GM12878 (cell line): ENCODE results near the gene NBPF3. TPM values are rescaled to one million over a fixed set of nuclear protein-coding genes. Genes with fewer than 3 reads are reported as not detected.

Experiments
- ATAC-seq: fragments of 200-7000 bp; cut with Tn5 transposase; 3 replicates; pipeline ENCODE4 v1.9.1; 2020; ENCODE audit warnings: mild to moderate bottlenecking, moderate library complexity
- BruUV-seq: library from RNA; stranded (reverse); fragments of 400-500 nt; replicated peaks from 2 replicates; lab custom pipeline; 2021; lab: Mats Ljungman, UMichigan
- CTCF ChIA-PET: fragments of 300-600 bp; sonication (Branson Sonifier 250); formaldehyde crosslinking; extraction: SDS; loops from one replicate; lab custom pipeline; 2021; ENCODE audit warnings: inconsistent platforms; lab: Yijun Ruan, JAX
- POLR2A ChIA-PET: fragments of 350-600 bp; formaldehyde crosslinking; extraction: SDS; loops from one replicate; lab custom pipeline; 2021; ENCODE audit warnings: inconsistent platforms; lab: Charles Lee
- RAD21 ChIA-PET: fragments of 300-600 bp; sonication (Branson Sonifier 250); formaldehyde crosslinking; loops from one replicate; lab custom pipeline; 2023; ENCODE audit warnings: antibody characterized with exemption; ENCODE audit not compliant: unreplicated experiment; lab: Charles Lee
- SMC1A ChIA-PET: fragments of 300-600 bp; sonication (Branson Sonifier 250); formaldehyde crosslinking; loops from one replicate; lab custom pipeline; 2023; ENCODE audit not compliant: unreplicated experiment, uncharacterized antibody; lab: Charles Lee
- DNase-seq: peaks from one replicate; pipeline ENCODE4 v3.0.0-alpha.2; 2011; ENCODE audit warnings: low read depth, low spot score
- FAIRE-seq: peaks from 3 replicates; lab custom pipeline; 2011; peaks lifted over from hg19 to GRCh38; lab: Jason Lieb, UNC
- H2AFZ ChIP-seq: 2 replicates; pipeline ENCODE4 v1.6.0; 2011; ENCODE audit warnings: low read depth, low read length, control low read depth; ENCODE audit not compliant: control insufficient read depth
- H3K27ac ChIP-seq: 2 replicates; pipeline ENCODE4 v1.5.1; 2011; ENCODE audit warnings: control low read depth; ENCODE audit not compliant: control insufficient read depth, insufficient read depth
- H3K27me3 ChIP-seq, 2 experiments: replicated peaks in 1 of 2; 2 replicates each; pipeline versions ENCODE4 v1.6.0 to v1.6.1; 2011; ENCODE audit warnings: low read length in 1 of 2; ENCODE audit not compliant: control insufficient read depth in 2 of 2, insufficient read depth in 2 of 2
- H3K36me3 ChIP-seq, 2 experiments: 2 replicates each; pipeline ENCODE4 v1.5.1; 2011; ENCODE audit warnings: low read length in 1 of 2; ENCODE audit not compliant: control insufficient read depth in 2 of 2, insufficient read depth in 2 of 2
- H3K4me1 ChIP-seq: 2 replicates; pipeline ENCODE4 v1.6.1; 2011; ENCODE audit warnings: mild to moderate bottlenecking, low read length, moderate library complexity, mixed read lengths; ENCODE audit not compliant: control insufficient read depth, insufficient read depth
- H3K4me2 ChIP-seq: 2 replicates; pipeline ENCODE4 v1.6.0; 2011; ENCODE audit warnings: control low read depth; ENCODE audit not compliant: control insufficient read depth, insufficient read depth
- H3K4me3 ChIP-seq: fragments of 200-600 bp; sonication (generic); 2 replicates; pipeline ENCODE4 v1.5.1; 2016
- H3K79me2 ChIP-seq: 2 replicates; pipeline ENCODE4 v1.6.0; 2011; ENCODE audit warnings: low read length; ENCODE audit not compliant: control insufficient read depth, insufficient read depth
- H3K9ac ChIP-seq: 2 replicates; pipeline ENCODE4 v1.8.0; 2011; ENCODE audit warnings: low read length, control low read depth, mixed read lengths; ENCODE audit not compliant: control insufficient read depth, insufficient read depth
- H3K9me3 ChIP-seq: replicated peaks from 3 replicates; pipeline ENCODE4 v1.5.1; 2011; ENCODE audit warnings: mild to moderate bottlenecking, low read length; ENCODE audit not compliant: control insufficient read depth, insufficient read depth
- H4K20me1 ChIP-seq: 2 replicates; pipeline ENCODE4 v1.6.0; 2011; ENCODE audit not compliant: control insufficient read depth, insufficient read depth
- CBX3 ChIP-seq: fragments of 200-600 bp; sonication (generic); IDR thresholded peaks from 2 replicates; pipeline ENCODE4 v1.6.1; 2016; ENCODE audit warnings: low read depth, borderline replicate concordance
- CHD2 ChIP-seq: IDR thresholded peaks from 2 replicates; pipeline ENCODE4 v1.6.1; 2011; ENCODE audit warnings: low read depth, low read length, improper control_type of control experiment, borderline replicate concordance
- CREM ChIP-seq: IDR thresholded peaks from 2 replicates; pipeline ENCODE4 v1.6.1; 2014; ENCODE audit warnings: antibody characterized with exemption, low read depth
- EZH2 ChIP-seq: IDR thresholded peaks from 2 replicates; pipeline ENCODE4 v1.6.1; 2012; ENCODE audit warnings: low read depth, mild to moderate bottlenecking, control low read depth, inconsistent platforms, low read length, borderline replicate concordance; ENCODE audit not compliant: control insufficient read depth
- HDAC2 ChIP-seq: fragments of 200-600 bp; sonication (generic); IDR thresholded peaks from 2 replicates; pipeline ENCODE4 v1.6.1; 2017
- JUND ChIP-seq: IDR thresholded peaks from 2 replicates; pipeline ENCODE4 v1.6.1; 2012; ENCODE audit warnings: low read depth, mild to moderate bottlenecking, low read length, improper control_type of control experiment, moderate library complexity
- MTA2 ChIP-seq: fragments of 450-650 bp; IDR thresholded peaks from 2 replicates; pipeline ENCODE4 v1.6.1; 2016; ENCODE audit warnings: low read depth, mild to moderate bottlenecking, moderate library complexity
- NR2C2 ChIP-seq: IDR thresholded peaks from 2 replicates; pipeline ENCODE4 v1.6.1; 2011; ENCODE audit warnings: borderline replicate concordance, low read depth; ENCODE audit not compliant: control insufficient read depth, insufficient read length
- RUNX3 ChIP-seq: IDR thresholded peaks from 2 replicates; pipeline ENCODE4 v1.6.1; 2012; ENCODE audit warnings: low read length, inconsistent platforms
- SMARCA5 ChIP-seq: fragments of 450-650 bp; IDR thresholded peaks from 2 replicates; pipeline ENCODE4 v1.6.1; 2017; ENCODE audit warnings: mild to moderate bottlenecking
- SPI1 ChIP-seq: IDR thresholded peaks from 2 replicates; pipeline ENCODE4 v1.6.1; 2011; ENCODE audit warnings: low read depth, mild to moderate bottlenecking, low read length, moderate library complexity, borderline replicate concordance; ENCODE audit not compliant: insufficient read depth
- TCF7 ChIP-seq: IDR thresholded peaks from 2 replicates; pipeline ENCODE4 v1.6.1; 2014; ENCODE audit warnings: antibody characterized with exemption, borderline replicate concordance
- YBX1 ChIP-seq: fragments of 450-650 bp; IDR thresholded peaks from 2 replicates; pipeline ENCODE4 v1.6.1; 2016; ENCODE audit warnings: antibody characterized with exemption
- ZNF592 ChIP-seq: fragments of 450-650 bp; IDR thresholded peaks from 2 replicates; pipeline ENCODE4 v1.6.1; 2017; ENCODE audit warnings: mild to moderate bottlenecking, moderate library complexity
- ZNF622 ChIP-seq: fragments of 450-650 bp; IDR thresholded peaks from 2 replicates; pipeline ENCODE4 v1.6.1; 2017; ENCODE audit warnings: mild to moderate bottlenecking, inconsistent platforms
- WGBS: methylation state at CpG from one replicate; pipeline ENCODE4 v1.1.6; 2016; ENCODE audit warnings: low lambda C conversion rate; ENCODE audit not compliant: insufficient replicate concordance, insufficient coverage; ENCODE audit errors: missing lambda C conversion rate; 5-methylcytosine and 5-hydroxymethylcytosine counted together
- in situ Hi-C: fragments of 300-500 bp; cut with MboI; formaldehyde crosslinking; loops from 9 replicates; pipeline ENCODE4 v1.14.3; 2018; ENCODE audit warnings: mixed read lengths
- intact Hi-C: fragments of 100-400 bp; cut with micrococcal nuclease; formaldehyde crosslinking; loops from one replicate; pipeline ENCODE4 v1.14.2; 2022; ENCODE audit not compliant: unreplicated experiment
- polyA plus RNA-seq, 11 experiments: library from polyadenylated mRNA; depleted of rRNA in 4 of 11; unstranded in 6 of 11; stranded (reverse) in 5 of 11; fragments of >200 nt; fragmentation: Nextera tagmentation in 4 of 11; fragmentation: Illumina TruSeq in 1 of 11; extraction: Ambion mirVana in 4 of 11; extraction: Trizol in 1 of 11; gene quantifications; 1 replicate in 1 of 11; 2 replicates in 10 of 11; pipeline versions ENCODE4 v1.2.1 to v1.2.3, GENCODE V29; 2011 to 2016; ENCODE audit warnings: inconsistent platforms in 2 of 11, missing spikeins in 2 of 11, low read depth in 1 of 11
- total RNA-seq, 4 experiments: library from RNA; depleted of rRNA in 3 of 4; stranded (reverse); fragments of >200 nt in 3 of 4; fragmentation: Illumina TruSeq in 1 of 4; extraction: Trizol in 1 of 4; gene quantifications; 2 replicates each; pipeline versions ENCODE4 v1.2.1 to v1.2.3, GENCODE V29; 2013 to 2021
- TF ChIP-seq, protein P1 (sequence below): fragments of 450-650 bp; IDR thresholded peaks from 2 replicates; pipeline ENCODE4 v1.6.1; 2017; ENCODE audit warnings: mild to moderate bottlenecking, low read depth, inconsistent platforms; ENCODE audit not compliant: poor library complexity, severe bottlenecking

Gene NBPF3
- total and polyA plus RNA-seq, 10 of the 15 experiments (the other 5 are each of a cell fraction or from before 2014, with no cell fraction given) = 0.56 to 4.4 (median 2.7) TPM

DNA sequence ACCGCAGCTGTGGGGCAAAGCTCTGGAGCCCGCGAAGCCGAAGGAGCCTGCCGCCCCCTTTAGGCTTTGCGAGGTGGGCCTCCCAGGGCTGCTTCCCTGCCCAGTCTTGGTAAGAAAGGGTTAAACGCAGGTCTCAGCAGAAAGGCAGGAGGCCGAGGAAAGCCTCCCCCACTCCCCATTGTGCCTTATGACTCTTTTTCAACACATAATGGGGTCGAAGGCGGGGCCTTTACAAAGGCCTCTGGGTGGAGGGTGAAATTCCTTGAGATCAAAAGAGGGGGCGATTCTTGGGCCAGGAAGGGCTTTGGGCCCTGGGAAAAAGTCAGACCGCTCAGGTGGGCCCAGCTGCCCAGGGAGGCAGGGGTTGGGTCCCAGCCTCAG is 70.2 kb downstream of the NBPF3 start:
- in situ Hi-C loops (no loop called here), intact Hi-C loops (loop anchor here (5.0 to 10.0 kb wide), 2 partner anchors 77 to 145 kb away; no protein-coding TSS in a partner anchor)
- Histone ChIP-seq H3K4me3 (no peak overlapping the region), H3K27ac (no peak overlapping the region), H3K9ac (no peak overlapping the region), H3K4me2 (no peak overlapping the region), H2AFZ (no peak overlapping the region), H4K20me1 (no peaks in the 10 kb centered on the region), H3K79me2 (no peaks in the 10 kb centered on the region), H3K36me3 (no peaks in the 10 kb centered on the region), H3K9me3 (no peaks in the 10 kb centered on the region), H3K4me1 (peaks cover 14% of the 10 kb centered on the region), H3K27me3 (peaks cover 0 to 16% of the 10 kb centered on the region in 2 experiments)
- ChIA-PET SMC1A (interaction anchor here (1.3 to 18.6 kb wide), 2 partner anchors 19 to 34 kb away, joined by 4 to 326 read pairs; no protein-coding TSS in a partner anchor), RAD21 (interaction anchor here (1.1 to 9.8 kb wide), 3 partner anchors 16 to 38 kb away, joined by 3 to 109 read pairs (median 3); no protein-coding TSS in a partner anchor), CTCF (interaction anchor here (14.7 kb wide), 1 partner anchor 20 kb away, joined by 327 read pairs; no protein-coding TSS in a partner anchor), POLR2A (no interaction called here)
- WGBS = 49% methylated on average over 12 of the region's 12 CpGs
- BruUV-seq = no TSS peak
- no peak for FAIRE-seq
- DNase-seq = no peak
- TF ChIP-seq CREM = no peak
- no peak for TF ChIP-seq ZNF592
- TF ChIP-seq, protein P1, sequence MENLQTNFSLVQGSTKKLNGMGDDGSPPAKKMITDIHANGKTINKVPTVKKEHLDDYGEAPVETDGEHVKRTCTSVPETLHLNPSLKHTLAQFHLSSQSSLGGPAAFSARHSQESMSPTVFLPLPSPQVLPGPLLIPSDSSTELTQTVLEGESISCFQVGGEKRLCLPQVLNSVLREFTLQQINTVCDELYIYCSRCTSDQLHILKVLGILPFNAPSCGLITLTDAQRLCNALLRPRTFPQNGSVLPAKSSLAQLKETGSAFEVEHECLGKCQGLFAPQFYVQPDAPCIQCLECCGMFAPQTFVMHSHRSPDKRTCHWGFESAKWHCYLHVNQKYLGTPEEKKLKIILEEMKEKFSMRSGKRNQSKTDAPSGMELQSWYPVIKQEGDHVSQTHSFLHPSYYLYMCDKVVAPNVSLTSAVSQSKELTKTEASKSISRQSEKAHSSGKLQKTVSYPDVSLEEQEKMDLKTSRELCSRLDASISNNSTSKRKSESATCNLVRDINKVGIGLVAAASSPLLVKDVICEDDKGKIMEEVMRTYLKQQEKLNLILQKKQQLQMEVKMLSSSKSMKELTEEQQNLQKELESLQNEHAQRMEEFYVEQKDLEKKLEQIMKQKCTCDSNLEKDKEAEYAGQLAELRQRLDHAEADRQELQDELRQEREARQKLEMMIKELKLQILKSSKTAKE = no peak
- no peak for TF ChIP-seq TCF7
- no peak for TF ChIP-seq CBX3
- no peak for TF ChIP-seq JUND
- TF ChIP-seq YBX1 = no peak
- no peak for TF ChIP-seq MTA2
- no peak for TF ChIP-seq HDAC2
- TF ChIP-seq RUNX3 = no peak
- TF ChIP-seq ZNF622 = no peak
- TF ChIP-seq SPI1 = no peak
- no peak for TF ChIP-seq CHD2
- no peak for TF ChIP-seq EZH2
- no peak for TF ChIP-seq NR2C2
- TF ChIP-seq SMARCA5 = no peak
- ATAC-seq = no peak
